Measurements from ENCODE around the gene KNG1.

Gene KNG1

GRCh38 chr3:186782542-186783057, 65.4 kb downstream of the KNG1 start:
- DNase-seq, result no peak

- peak; percentile 66 to 88 for DNase-seq
Observed at GRCh38 chr3:186783058-186783730, 66.0 kb downstream of the KNG1 start, which contains the start of gene EIF4A2. TSS of gene EIF4A2 (plus strand) at chr3:186783577. CDS start at chr3:186783611, 34 bp downstream.

- peak; percentile 25 to 71 for DNase-seq
Observed at GRCh38 chr3:186783731-186784515, 66.8 kb downstream of the KNG1 start.

GRCh38 chr3:186784820-186785494, 67.8 kb downstream of the KNG1 start:
- DNase-seq, result no peak

DNA sequence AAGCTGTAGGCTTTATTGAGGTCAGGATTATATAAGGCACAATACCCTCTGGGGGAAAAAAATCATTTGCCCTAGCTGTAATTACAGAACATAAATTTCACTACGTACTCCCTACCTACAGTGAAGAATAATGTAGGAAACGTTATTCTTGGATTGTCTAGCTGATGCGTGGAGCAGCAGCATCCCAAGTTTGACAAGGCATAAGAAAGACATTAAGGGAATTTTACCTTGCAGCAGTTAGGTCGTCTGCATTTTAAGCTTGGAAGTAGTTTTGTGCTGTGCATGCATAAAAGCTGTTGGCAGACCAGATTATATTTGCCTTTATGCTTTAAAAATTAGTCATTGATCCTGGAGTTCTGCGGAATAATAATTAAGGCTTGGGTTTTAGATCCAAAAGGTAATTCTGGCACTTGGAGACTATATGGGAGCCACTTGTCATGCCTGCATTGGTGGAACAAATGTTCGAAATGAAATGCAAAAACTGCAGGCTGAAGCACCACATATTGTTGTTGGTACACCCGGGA, 68.4 kb downstream of the KNG1 start:
- no peak for DNase-seq

GRCh38 chr3:186786922-186787321, 69.8 kb downstream of the KNG1 start:
- no peak for DNase-seq

DNA sequence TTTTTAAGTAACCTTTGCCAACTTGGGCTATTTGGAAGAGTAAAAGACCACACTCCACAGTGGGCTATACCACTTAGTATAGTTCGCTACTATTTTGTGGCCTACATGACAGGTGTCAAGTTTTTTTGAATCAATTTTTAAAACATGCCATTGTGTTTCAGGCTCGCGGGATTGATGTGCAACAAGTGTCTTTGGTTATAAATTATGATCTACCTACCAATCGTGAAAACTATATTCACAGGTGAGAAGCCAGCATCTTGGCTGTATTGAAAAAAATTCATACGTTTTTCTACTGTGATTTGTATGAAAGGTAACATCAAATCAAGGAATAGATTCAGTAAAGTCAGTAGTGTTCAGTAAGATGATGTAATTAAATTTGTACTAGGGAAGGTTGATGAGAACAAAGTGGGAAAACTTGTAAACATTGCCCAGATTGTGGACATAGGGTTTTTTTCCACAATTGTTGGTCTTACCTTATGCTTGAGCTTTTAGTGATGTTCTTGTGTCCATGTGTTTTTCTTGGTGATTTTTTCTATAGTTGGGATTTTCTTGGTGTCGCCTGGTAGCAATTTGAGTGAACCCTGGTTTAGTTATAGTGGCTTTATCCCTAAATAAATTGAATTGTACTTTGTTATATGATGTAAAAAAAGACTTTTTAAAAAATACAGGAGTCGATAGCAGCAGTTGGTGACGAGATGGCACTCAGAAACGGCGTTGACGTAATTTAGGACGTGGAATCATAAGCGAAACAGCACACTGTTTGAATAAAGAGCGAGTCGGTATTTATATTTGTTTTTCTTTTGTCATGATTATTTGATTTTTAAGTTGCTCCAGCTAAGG, 70.7 kb downstream of the KNG1 start:
- no peak for DNase-seq

GRCh38 chr3:186788482-186789370, 71.6 kb downstream of the KNG1 start:
- no peak for DNase-seq

GRCh38 chr3:186789554-186790260, 72.5 kb downstream of the KNG1 start:
- DNase-seq, result no peak

- peak in 1 of 2 experiments; percentile 44 for DNase-seq
Observed at GRCh38 chr3:186790261-186790981, 73.3 kb downstream of the KNG1 start.
